Neural crest cell (in vitro differentiated cells): Measurements from ENCODE around the gene WFS1. TPM values are rescaled to one million over a fixed set of nuclear protein-coding genes. Genes with fewer than 3 reads are reported as not detected.

Experiments used
- DNase-seq: peaks from one replicate; pipeline ENCODE4 v3.0.0; 2021; ENCODE audit warnings: low read depth, mixed read lengths, low spot score
- H3K27ac Mint-ChIP-seq: one replicate; pipeline ENCODE4 v1.8.0; 2021; ENCODE audit warnings: mild to moderate bottlenecking, mixed read lengths; ENCODE audit not compliant: unreplicated experiment
- H3K27me3 Mint-ChIP-seq: 2 replicates; pipeline ENCODE4 v1.8.0; 2021; ENCODE audit warnings: low read depth, mild to moderate bottlenecking, mixed read lengths
- H3K36me3 Mint-ChIP-seq: 2 replicates; pipeline ENCODE4 v1.8.0; 2021; ENCODE audit warnings: low read depth, mild to moderate bottlenecking, mixed read lengths
- H3K4me1 Mint-ChIP-seq: 2 replicates; pipeline ENCODE4 v1.8.0; 2021; ENCODE audit warnings: mixed read lengths
- H3K4me3 Mint-ChIP-seq: one replicate; pipeline ENCODE4 v1.8.0; 2021; ENCODE audit warnings: mild to moderate bottlenecking, mixed read lengths
- H3K9me3 Mint-ChIP-seq: 2 replicates; pipeline ENCODE4 v1.8.0; 2021; ENCODE audit warnings: mixed read lengths
- total RNA-seq: library from RNA; stranded (reverse); gene quantifications from 2 replicates; pipeline ENCODE4 v1.2.1, GENCODE V29; 2021
- TF ChIP-seq, protein P1 (sequence below): fragments of 200-600 bp; sonication (generic); conservative IDR thresholded peaks from 2 replicates; pipeline ENCODE4 v1.5.0; 2021; ENCODE audit warnings: antibody characterized with exemption, mild to moderate bottlenecking

Gene WFS1
- total RNA-seq, 1 donor from 2014 or later = 24.8 TPM

DNA sequence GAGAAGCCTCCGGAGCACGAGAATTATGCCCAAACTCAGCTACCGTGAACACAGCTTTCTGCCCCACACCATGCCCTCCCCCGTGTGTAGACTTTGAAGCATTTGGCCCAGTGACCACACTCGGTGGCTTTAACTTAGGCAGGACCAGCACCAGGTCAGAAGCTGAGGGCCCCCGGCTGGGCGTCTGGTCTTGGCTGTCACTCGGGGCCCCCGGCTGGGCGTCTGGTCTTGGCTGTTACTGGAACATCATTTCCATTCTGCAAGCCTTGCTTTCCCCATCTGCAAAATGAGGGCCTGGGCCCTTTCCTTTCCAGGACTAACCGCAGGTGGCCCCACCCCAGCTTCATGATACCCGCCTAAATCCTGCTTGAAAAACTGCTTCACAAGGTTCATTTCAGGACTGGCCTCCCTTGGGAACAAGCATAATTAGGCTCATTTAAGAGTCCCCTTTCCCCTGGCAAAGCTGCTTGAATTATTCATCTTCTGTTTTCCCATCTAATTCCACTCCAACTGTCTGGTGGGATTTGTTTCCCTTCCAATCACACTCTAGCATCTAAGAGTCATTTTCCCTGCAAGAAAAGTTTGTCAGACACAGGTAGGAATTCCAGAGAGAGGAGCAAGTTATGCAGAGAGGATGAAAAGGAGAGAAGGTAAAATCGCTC, 82.5 kb downstream of the WFS1 start:
- Mint-ChIP-seq H3K4me1 (no peaks in the 10 kb centered on the region), H3K27ac (peak overlapping the region; percentile 5), H3K36me3 (no peaks in the 10 kb centered on the region), H3K9me3 (no peaks in the 10 kb centered on the region), H3K4me3 (no peak overlapping the region), H3K27me3 (peaks cover 19% of the 10 kb centered on the region)
- no peak for DNase-seq
- TF ChIP-seq, protein P1, sequence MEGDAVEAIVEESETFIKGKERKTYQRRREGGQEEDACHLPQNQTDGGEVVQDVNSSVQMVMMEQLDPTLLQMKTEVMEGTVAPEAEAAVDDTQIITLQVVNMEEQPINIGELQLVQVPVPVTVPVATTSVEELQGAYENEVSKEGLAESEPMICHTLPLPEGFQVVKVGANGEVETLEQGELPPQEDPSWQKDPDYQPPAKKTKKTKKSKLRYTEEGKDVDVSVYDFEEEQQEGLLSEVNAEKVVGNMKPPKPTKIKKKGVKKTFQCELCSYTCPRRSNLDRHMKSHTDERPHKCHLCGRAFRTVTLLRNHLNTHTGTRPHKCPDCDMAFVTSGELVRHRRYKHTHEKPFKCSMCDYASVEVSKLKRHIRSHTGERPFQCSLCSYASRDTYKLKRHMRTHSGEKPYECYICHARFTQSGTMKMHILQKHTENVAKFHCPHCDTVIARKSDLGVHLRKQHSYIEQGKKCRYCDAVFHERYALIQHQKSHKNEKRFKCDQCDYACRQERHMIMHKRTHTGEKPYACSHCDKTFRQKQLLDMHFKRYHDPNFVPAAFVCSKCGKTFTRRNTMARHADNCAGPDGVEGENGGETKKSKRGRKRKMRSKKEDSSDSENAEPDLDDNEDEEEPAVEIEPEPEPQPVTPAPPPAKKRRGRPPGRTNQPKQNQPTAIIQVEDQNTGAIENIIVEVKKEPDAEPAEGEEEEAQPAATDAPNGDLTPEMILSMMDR = no peak

Other genes with a start within 250 kb of the WFS1 start
- 0.54 and 0.82 TPM in 2 replicates for gene JAKMIP1, start 69.3 kb upstream of the WFS1 start, total RNA-seq
- 0.32 and 0.35 TPM in 2 replicates for gene PPP2R2C, start 202.8 kb downstream of the WFS1 start, total RNA-seq